OCI-LY1 (cell line): ENCODE results near the gene MAGEA2.
"Not testable (repeated sequence)": the region's sequence is repeated elsewhere in the genome, so short reads cannot be mapped to it uniquely, and the experiment has no call there.

ENCODE experiments used
- EZH2 ChIP-seq: fragments of 200-600 bp; sonication (generic), shearing (Covaris generic); IDR thresholded peaks from 2 replicates; pipeline ENCODE4 v1.8.0; 2017; ENCODE audit warnings: borderline replicate concordance, mixed run types, mild to moderate bottlenecking, antibody characterized with exemption, low read length, moderate library complexity, mixed read lengths
- TF ChIP-seq, protein P1 (sequence below): fragments of 200-600 bp; sonication (generic), shearing (Covaris generic); IDR thresholded peaks from 2 replicates; pipeline ENCODE4 v1.5.1; 2017; ENCODE audit warnings: mild to moderate bottlenecking, antibody characterized with exemption, low read length, moderate library complexity, mixed read lengths

DNA sequence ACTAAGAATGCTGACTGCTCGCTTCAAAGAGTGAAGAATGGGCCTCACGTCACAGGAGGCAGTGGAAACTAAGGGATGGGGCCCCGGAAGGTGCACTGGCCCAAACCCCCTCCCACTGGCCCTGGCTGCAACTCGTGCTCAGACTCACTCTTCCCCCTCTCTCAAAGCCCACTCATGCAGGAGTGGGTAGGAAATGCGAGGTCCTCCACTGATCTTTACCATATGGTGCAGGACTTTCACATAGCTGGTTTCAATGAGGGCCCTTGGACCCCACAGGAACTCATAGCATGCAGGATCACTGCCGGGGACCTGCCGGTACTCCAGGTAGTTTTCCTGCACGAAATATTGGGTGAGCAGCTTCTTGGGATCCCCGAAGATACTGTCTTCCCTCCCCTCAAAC, 12.9 kb upstream of the MAGEA2 start:
- TF ChIP-seq, protein P1, sequence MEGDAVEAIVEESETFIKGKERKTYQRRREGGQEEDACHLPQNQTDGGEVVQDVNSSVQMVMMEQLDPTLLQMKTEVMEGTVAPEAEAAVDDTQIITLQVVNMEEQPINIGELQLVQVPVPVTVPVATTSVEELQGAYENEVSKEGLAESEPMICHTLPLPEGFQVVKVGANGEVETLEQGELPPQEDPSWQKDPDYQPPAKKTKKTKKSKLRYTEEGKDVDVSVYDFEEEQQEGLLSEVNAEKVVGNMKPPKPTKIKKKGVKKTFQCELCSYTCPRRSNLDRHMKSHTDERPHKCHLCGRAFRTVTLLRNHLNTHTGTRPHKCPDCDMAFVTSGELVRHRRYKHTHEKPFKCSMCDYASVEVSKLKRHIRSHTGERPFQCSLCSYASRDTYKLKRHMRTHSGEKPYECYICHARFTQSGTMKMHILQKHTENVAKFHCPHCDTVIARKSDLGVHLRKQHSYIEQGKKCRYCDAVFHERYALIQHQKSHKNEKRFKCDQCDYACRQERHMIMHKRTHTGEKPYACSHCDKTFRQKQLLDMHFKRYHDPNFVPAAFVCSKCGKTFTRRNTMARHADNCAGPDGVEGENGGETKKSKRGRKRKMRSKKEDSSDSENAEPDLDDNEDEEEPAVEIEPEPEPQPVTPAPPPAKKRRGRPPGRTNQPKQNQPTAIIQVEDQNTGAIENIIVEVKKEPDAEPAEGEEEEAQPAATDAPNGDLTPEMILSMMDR: not testable (repeated sequence)
- not testable (repeated sequence) for TF ChIP-seq EZH2
